ENCODE results near the gene CD7. TPM values are rescaled to one million over a fixed set of nuclear protein-coding genes. Genes with fewer than 3 reads are reported as not detected.

Gene CD7
- total and polyA plus RNA-seq, 9 of the 15 experiments (the other 6 are each of a cell fraction or from before 2014, with no cell fraction given) = 0.21 to 0.35 TPM; not detected in 7

DNA sequence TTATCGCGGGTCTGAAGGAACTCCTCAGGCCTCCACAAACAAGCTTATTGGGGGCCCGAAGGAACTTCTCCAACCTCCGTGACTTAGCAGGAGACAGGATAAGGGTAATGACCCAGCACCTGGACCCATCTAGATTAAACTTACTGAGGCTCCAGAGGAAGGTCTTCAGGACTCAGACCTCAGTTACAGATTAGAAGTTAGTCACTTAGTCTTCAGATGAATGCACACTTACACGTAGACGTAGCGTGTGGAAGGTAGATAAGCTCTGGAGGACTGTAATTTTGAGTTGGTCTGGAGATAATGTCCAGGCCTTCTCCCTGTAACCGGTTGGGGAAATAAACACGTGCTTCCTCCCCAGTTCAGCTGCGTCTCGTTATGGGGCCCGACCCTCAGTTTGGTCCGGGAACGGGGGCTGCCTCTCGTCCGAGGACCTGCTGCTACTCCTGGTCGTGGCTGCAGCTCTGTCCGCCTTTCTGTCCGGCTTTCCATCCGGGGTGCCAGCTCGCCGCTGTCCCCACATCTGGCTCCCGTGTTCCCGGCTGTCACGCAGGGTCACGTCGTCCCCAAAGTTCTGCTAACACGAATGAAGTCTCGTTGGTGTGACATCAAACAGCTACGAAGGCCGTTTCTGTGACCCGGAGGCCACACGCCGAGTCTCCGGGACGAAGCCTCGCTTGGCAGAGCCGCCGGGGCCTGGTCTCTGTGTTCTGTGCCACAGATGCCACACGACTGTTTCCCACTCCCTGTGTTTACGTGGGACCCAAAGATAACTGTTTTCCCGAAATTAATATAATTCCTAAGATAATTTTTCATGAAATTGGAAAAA lies 28.0 kb upstream of the CD7 start (continued):
- TF ChIP-seq FIP1L1 (IDR thresholded peaks at IDR 0.05; ENCODE audit: low read depth, low read length, poor library complexity, severe bottlenecking) = no peak
- no peak for TF ChIP-seq ZBTB1 (CRISPR knock-in tag; IDR thresholded peaks at IDR 0.05; ENCODE audit: borderline replicate concordance, low read depth)
- TF ChIP-seq FOS (IDR thresholded peaks at IDR 0.05; ENCODE audit: extremely low read depth, insufficient read length) = no peak
- TF ChIP-seq ZNF280A (IDR thresholded peaks at IDR 0.05; ENCODE audit: low read depth, partially characterized antibody) = no peak
- no peak for TF ChIP-seq FOXA1 (IDR thresholded peaks at IDR 0.05; ENCODE audit: borderline replicate concordance)
- TF ChIP-seq JUNB (CRISPR knock-in tag; conservative IDR thresholded peaks at IDR 0.05) = 0 out of 2 replicates have a peak, but pooled peaks have one; percentile 1
- no peak for TF ChIP-seq ZBTB26 (CRISPR knock-in tag; IDR thresholded peaks at IDR 0.05)
- TF ChIP-seq ADNP (tag; IDR thresholded peaks at IDR 0.05) = no peak
- peak; percentile 83 for TF ChIP-seq TFAP4 (CRISPR knock-in tag; IDR thresholded peaks at IDR 0.05; ENCODE audit: borderline replicate concordance)
- peak in 1 of 2 experiments; percentile 78; a peak in 1 of 3 replicates for TF ChIP-seq CBX3 (IDR thresholded peaks at IDR 0.05; ENCODE audit: borderline replicate concordance in 1 of 2, low read length in 2 of 2)
- no peak for TF ChIP-seq TCF7 (IDR thresholded peaks at IDR 0.05; ENCODE audit: borderline replicate concordance)
- TF ChIP-seq MYNN (IDR thresholded peaks at IDR 0.05) = peak; percentile 97
- no peak for TF ChIP-seq MYNN (CRISPR knock-in tag; IDR thresholded peaks at IDR 0.05)
- no peak for TF ChIP-seq ZNF174 (CRISPR knock-in tag; IDR thresholded peaks at IDR 0.05)
- TF ChIP-seq ZC3H4 (CRISPR knock-in tag; IDR thresholded peaks at IDR 0.05; ENCODE audit: borderline replicate concordance) = no peak
- peak; percentile 66; the same call in 1 of the 2 replicates for TF ChIP-seq ZNF644 (tag; IDR thresholded peaks at IDR 0.05; ENCODE audit: low read depth)
- peak; percentile 80 for TF ChIP-seq NUFIP1 (IDR thresholded peaks at IDR 0.05; ENCODE audit: partially characterized antibody)
- TF ChIP-seq ZNF551 (CRISPR knock-in tag; IDR thresholded peaks at IDR 0.05) = no peak
- no peak for TF ChIP-seq POLR2B (IDR thresholded peaks at IDR 0.05; ENCODE audit: low read depth, partially characterized antibody)
- TF ChIP-seq SREBF1 (IDR thresholded peaks at IDR 0.05; ENCODE audit: borderline replicate concordance, low read depth, low read length) = no peak
- no peak for TF ChIP-seq CEBPZ (IDR thresholded peaks at IDR 0.05; ENCODE audit: borderline replicate concordance, low read depth, low read length)

All from K562 (cell line).